Mucosa of stomach (tissue), 1 donor: ENCODE results near the gene MPRIP.

Experiments used
- H3K27me3 ChIP-seq: one replicate; pipeline ENCODE4 v1.7.0; 2013; ENCODE audit warnings: mild to moderate bottlenecking, low read length; ENCODE audit not compliant: control insufficient read depth, insufficient read depth
- H3K36me3 ChIP-seq: one replicate; pipeline ENCODE4 v1.7.0; 2013; ENCODE audit warnings: low read length; ENCODE audit not compliant: control insufficient read depth, insufficient read depth
- H3K4me1 ChIP-seq: one replicate; pipeline ENCODE4 v1.7.0; 2013; ENCODE audit warnings: mild to moderate bottlenecking, low read length; ENCODE audit not compliant: control insufficient read depth, insufficient read depth
- H3K4me3 ChIP-seq: one replicate; pipeline ENCODE4 v1.7.0; 2013; ENCODE audit warnings: low read length
- H3K9ac ChIP-seq: one replicate; pipeline ENCODE4 v1.7.0; 2013; ENCODE audit warnings: mild to moderate bottlenecking, low read length, moderate library complexity
- H3K9me3 ChIP-seq: one replicate; pipeline ENCODE4 v1.7.0; 2013; ENCODE audit warnings: mild to moderate bottlenecking, low read length, moderate library complexity; ENCODE audit not compliant: control insufficient read depth
- donor health status: Pancreatic carcinoma.

The MPRIP gene

GRCh38 chr17:17137731-17138585 is 95.7 kb downstream of the MPRIP start:
- Histone ChIP-seq H3K36me3 (peaks cover 30% of the 10 kb centered on the region), H3K4me3 (no peak overlapping the region)

GRCh38 chr17:17139972-17140589 is 97.8 kb downstream of the MPRIP start:
- peaks cover 33% of the 10 kb centered on the region for H3K36me3 ChIP-seq
- no peak overlapping the region for H3K9ac ChIP-seq

More at GRCh38 chr17:17137731-17138585, 95.7 kb downstream of the MPRIP start:
- no peak overlapping the region for H3K9ac ChIP-seq
- no peaks in the 10 kb centered on the region for H3K4me1 ChIP-seq
- H3K9me3 ChIP-seq: no peaks in the 10 kb centered on the region
- no peaks in the 10 kb centered on the region for H3K27me3 ChIP-seq

GRCh38 chr17:17140590-17140980 is 98.3 kb downstream of the MPRIP start:
- peaks cover 36% of the 10 kb centered on the region for H3K36me3 ChIP-seq
- H3K27me3 ChIP-seq: no peaks in the 10 kb centered on the region
- no peaks in the 10 kb centered on the region for H3K4me1 ChIP-seq
- no peak overlapping the region for H3K9ac ChIP-seq
- H3K9me3 ChIP-seq: no peaks in the 10 kb centered on the region
- H3K4me3 ChIP-seq: no peak overlapping the region

More at GRCh38 chr17:17139972-17140589, 97.8 kb downstream of the MPRIP start:
- Histone ChIP-seq H3K9me3 (no peaks in the 10 kb centered on the region), H3K4me1 (no peaks in the 10 kb centered on the region), H3K27me3 (no peaks in the 10 kb centered on the region), H3K4me3 (no peak overlapping the region)

GRCh38 chr17:17141279-17141678 is 99.0 kb downstream of the MPRIP start:
- peaks cover 38% of the 10 kb centered on the region for H3K36me3 ChIP-seq
- H3K27me3 ChIP-seq: no peaks in the 10 kb centered on the region
- no peaks in the 10 kb centered on the region for H3K9me3 ChIP-seq
- no peaks in the 10 kb centered on the region for H3K4me1 ChIP-seq
- H3K9ac ChIP-seq: no peak overlapping the region
- no peak overlapping the region for H3K4me3 ChIP-seq

- no peak overlapping the region for H3K4me3 ChIP-seq
- peaks cover 38% of the 10 kb centered on the region for H3K36me3 ChIP-seq
- H3K27me3 ChIP-seq: no peaks in the 10 kb centered on the region
- H3K4me1 ChIP-seq: no peaks in the 10 kb centered on the region
- no peak overlapping the region for H3K9ac ChIP-seq
- H3K9me3 ChIP-seq: no peaks in the 10 kb centered on the region
These were observed 99.7 kb downstream of the MPRIP start for GRCh38 chr17:17141860-17142552.

GRCh38 chr17:17142556-17142955 is 100.3 kb downstream of the MPRIP start:
- Histone ChIP-seq H3K4me1 (no peaks in the 10 kb centered on the region), H3K36me3 (peaks cover 38% of the 10 kb centered on the region), H3K9ac (no peak overlapping the region), H3K27me3 (no peaks in the 10 kb centered on the region), H3K4me3 (no peak overlapping the region), H3K9me3 (no peaks in the 10 kb centered on the region)

GRCh38 chr17:17143501-17143900 is 101.2 kb downstream of the MPRIP start:
- Histone ChIP-seq H3K36me3 (peaks cover 38% of the 10 kb centered on the region), H3K9ac (no peak overlapping the region), H3K27me3 (no peaks in the 10 kb centered on the region), H3K4me1 (no peaks in the 10 kb centered on the region), H3K4me3 (no peak overlapping the region), H3K9me3 (no peaks in the 10 kb centered on the region)

- no peak overlapping the region for H3K9ac ChIP-seq
- H3K4me1 ChIP-seq: no peaks in the 10 kb centered on the region
- H3K9me3 ChIP-seq: no peaks in the 10 kb centered on the region
- peaks cover 38% of the 10 kb centered on the region for H3K36me3 ChIP-seq
- no peaks in the 10 kb centered on the region for H3K27me3 ChIP-seq
- no peak overlapping the region for H3K4me3 ChIP-seq
These were observed 101.8 kb downstream of the MPRIP start for GRCh38 chr17:17144061-17144460.

GRCh38 chr17:17144916-17145665 is 102.8 kb downstream of the MPRIP start:
- Histone ChIP-seq H3K9me3 (no peaks in the 10 kb centered on the region), H3K4me3 (no peak overlapping the region), H3K9ac (no peak overlapping the region), H3K4me1 (no peaks in the 10 kb centered on the region), H3K36me3 (peaks cover 41% of the 10 kb centered on the region), H3K27me3 (no peaks in the 10 kb centered on the region)

GRCh38 chr17:17146786-17147406 is 104.6 kb downstream of the MPRIP start:
- no peaks in the 10 kb centered on the region for H3K4me1 ChIP-seq
- H3K9me3 ChIP-seq: no peaks in the 10 kb centered on the region
- no peak overlapping the region for H3K9ac ChIP-seq
- no peaks in the 10 kb centered on the region for H3K27me3 ChIP-seq
- peaks cover 31% of the 10 kb centered on the region for H3K36me3 ChIP-seq
- H3K4me3 ChIP-seq: no peak overlapping the region

GRCh38 chr17:17147821-17148220 is 105.6 kb downstream of the MPRIP start:
- Histone ChIP-seq H3K4me1 (no peaks in the 10 kb centered on the region), H3K27me3 (no peaks in the 10 kb centered on the region), H3K36me3 (peaks cover 37% of the 10 kb centered on the region), H3K9ac (no peak overlapping the region), H3K9me3 (no peaks in the 10 kb centered on the region), H3K4me3 (no peak overlapping the region)
